Astrocyte (in vitro differentiated cells and primary cell): ENCODE data around the gene CFAP70. TPM values are rescaled to one million over a fixed set of nuclear protein-coding genes. Genes with fewer than 3 reads are reported as not detected.

ENCODE experiments used
- DNase-seq: peaks from one replicate; pipeline ENCODE4 v3.0.0-alpha.2; 2010; ENCODE audit warnings: low read depth
- FAIRE-seq: peaks from 2 replicates; lab custom pipeline; 2011; peaks lifted over from hg19 to GRCh38; lab: Jason Lieb, UNC
- H2AFZ ChIP-seq: 2 replicates; pipeline ENCODE4 v1.6.0; 2012; ENCODE audit warnings: low read depth, low read length, inconsistent platforms
- H3K27ac ChIP-seq: 2 replicates; pipeline ENCODE4 v1.5.1; 2011; ENCODE audit warnings: low read depth, low read length, inconsistent platforms
- H3K27me3 ChIP-seq: 2 replicates; pipeline ENCODE4 v1.6.0; 2011; ENCODE audit warnings: low read length, inconsistent platforms; ENCODE audit not compliant: insufficient read depth
- H3K36me3 ChIP-seq: 2 replicates; pipeline ENCODE4 v1.5.1; 2011; ENCODE audit warnings: low read length, inconsistent platforms; ENCODE audit not compliant: insufficient read depth
- H3K4me1 ChIP-seq: 2 replicates; pipeline ENCODE4 v1.5.1; 2011; ENCODE audit warnings: low read length, inconsistent platforms; ENCODE audit not compliant: insufficient read depth
- H3K4me2 ChIP-seq: 2 replicates; pipeline ENCODE4 v1.6.0; 2012; ENCODE audit warnings: low read length, inconsistent platforms
- H3K4me3 ChIP-seq: 2 replicates; pipeline ENCODE4 v1.5.1; 2011; ENCODE audit warnings: low read depth, mild to moderate bottlenecking, low read length, inconsistent platforms; ENCODE audit not compliant: insufficient read depth
- H3K79me2 ChIP-seq: 2 replicates; pipeline ENCODE4 v1.6.0; 2012; ENCODE audit warnings: mild to moderate bottlenecking, low read length, inconsistent platforms; ENCODE audit not compliant: insufficient read depth
- H3K9ac ChIP-seq: 2 replicates; pipeline ENCODE4 v1.6.0; 2012; ENCODE audit warnings: mild to moderate bottlenecking, low read length, inconsistent platforms
- H3K9me3 ChIP-seq: 2 replicates; pipeline ENCODE4 v1.5.1; 2012; ENCODE audit warnings: low read depth, mild to moderate bottlenecking, low read length, inconsistent platforms; ENCODE audit not compliant: insufficient read depth
- H4K20me1 ChIP-seq: 2 replicates; pipeline ENCODE4 v1.6.0; 2012; ENCODE audit warnings: low read length, inconsistent platforms; ENCODE audit not compliant: insufficient read depth
- H3K27ac Mint-ChIP-seq: one replicate; pipeline ENCODE4 v1.8.0; 2021; ENCODE audit warnings: mild to moderate bottlenecking, mixed read lengths; ENCODE audit not compliant: unreplicated experiment
- H3K27me3 Mint-ChIP-seq: one replicate; pipeline ENCODE4 v1.8.0; 2021; ENCODE audit warnings: low read depth, mixed read lengths; ENCODE audit not compliant: unreplicated experiment
- H3K36me3 Mint-ChIP-seq: one replicate; pipeline ENCODE4 v1.8.0; 2021; ENCODE audit warnings: low read depth, mixed read lengths; ENCODE audit not compliant: unreplicated experiment
- H3K4me1 Mint-ChIP-seq: one replicate; pipeline ENCODE4 v1.8.0; 2021; ENCODE audit warnings: low read depth, mixed read lengths; ENCODE audit not compliant: unreplicated experiment
- H3K4me3 Mint-ChIP-seq: one replicate; pipeline ENCODE4 v1.8.0; 2021; ENCODE audit warnings: mild to moderate bottlenecking, moderate library complexity, mixed read lengths; ENCODE audit not compliant: unreplicated experiment
- H3K9me3 Mint-ChIP-seq: one replicate; pipeline ENCODE4 v1.8.0; 2021; ENCODE audit warnings: mild to moderate bottlenecking, mixed read lengths; ENCODE audit not compliant: unreplicated experiment
- EZH2 ChIP-seq: IDR thresholded peaks from 2 replicates; pipeline ENCODE4 v1.6.1; 2012; ENCODE audit warnings: mild to moderate bottlenecking, low read length, inconsistent platforms; ENCODE audit not compliant: insufficient read depth
- total RNA-seq: library from RNA; stranded (reverse); gene quantifications from 2 replicates; pipeline ENCODE4 v1.2.1, GENCODE V29; 2021
- TF ChIP-seq, protein P1 (sequence below): IDR thresholded peaks from 2 replicates; pipeline ENCODE4 v1.5.1; 2011; ENCODE audit warnings: low read depth, mild to moderate bottlenecking, inconsistent platforms, low read length, moderate library complexity; ENCODE audit not compliant: insufficient read depth

CFAP70 gene
- total RNA-seq, 1 donor from 2014 or later, result 1.3 TPM

DNA sequence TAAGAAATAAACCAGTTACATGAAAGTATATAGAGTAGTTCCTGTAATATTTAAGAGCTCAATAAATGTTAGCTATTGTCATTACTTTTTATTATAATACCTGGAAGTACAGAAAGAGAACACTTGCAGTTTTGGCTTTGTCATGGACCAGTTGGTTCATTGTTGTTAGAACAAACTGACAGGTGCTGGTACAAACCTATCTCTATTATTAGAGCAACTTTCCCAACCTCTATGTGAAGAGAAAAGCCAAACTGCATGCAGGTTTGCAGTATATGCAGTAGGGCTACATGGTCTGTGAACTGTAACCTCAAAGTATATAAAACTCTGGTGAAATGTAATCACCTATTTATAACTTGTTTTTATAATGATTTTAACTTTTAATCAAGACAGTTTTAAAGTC lies 132.0 kb downstream of the CFAP70 start:
- Histone ChIP-seq H3K36me3 (peaks cover 3% of the 10 kb centered on the region), H3K9ac (no peak overlapping the region), H3K27me3 (no peaks in the 10 kb centered on the region), H4K20me1 (no peaks in the 10 kb centered on the region), H3K9me3 (no peaks in the 10 kb centered on the region), H3K27ac (no peak overlapping the region), H3K79me2 (no peaks in the 10 kb centered on the region), H3K4me1 (no peaks in the 10 kb centered on the region), H3K4me2 (no peak overlapping the region), H3K4me3 (no peak overlapping the region), H2AFZ (no peak overlapping the region)
- Mint-ChIP-seq H3K36me3 (peaks cover 6% of the 10 kb centered on the region), H3K27me3 (no peaks in the 10 kb centered on the region), H3K9me3 (no peaks in the 10 kb centered on the region), H3K27ac (no peak overlapping the region), H3K4me1 (peaks cover 6% of the 10 kb centered on the region), H3K4me3 (no peak overlapping the region)
- TF ChIP-seq, protein P1, sequence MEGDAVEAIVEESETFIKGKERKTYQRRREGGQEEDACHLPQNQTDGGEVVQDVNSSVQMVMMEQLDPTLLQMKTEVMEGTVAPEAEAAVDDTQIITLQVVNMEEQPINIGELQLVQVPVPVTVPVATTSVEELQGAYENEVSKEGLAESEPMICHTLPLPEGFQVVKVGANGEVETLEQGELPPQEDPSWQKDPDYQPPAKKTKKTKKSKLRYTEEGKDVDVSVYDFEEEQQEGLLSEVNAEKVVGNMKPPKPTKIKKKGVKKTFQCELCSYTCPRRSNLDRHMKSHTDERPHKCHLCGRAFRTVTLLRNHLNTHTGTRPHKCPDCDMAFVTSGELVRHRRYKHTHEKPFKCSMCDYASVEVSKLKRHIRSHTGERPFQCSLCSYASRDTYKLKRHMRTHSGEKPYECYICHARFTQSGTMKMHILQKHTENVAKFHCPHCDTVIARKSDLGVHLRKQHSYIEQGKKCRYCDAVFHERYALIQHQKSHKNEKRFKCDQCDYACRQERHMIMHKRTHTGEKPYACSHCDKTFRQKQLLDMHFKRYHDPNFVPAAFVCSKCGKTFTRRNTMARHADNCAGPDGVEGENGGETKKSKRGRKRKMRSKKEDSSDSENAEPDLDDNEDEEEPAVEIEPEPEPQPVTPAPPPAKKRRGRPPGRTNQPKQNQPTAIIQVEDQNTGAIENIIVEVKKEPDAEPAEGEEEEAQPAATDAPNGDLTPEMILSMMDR, result no peak
- no peak for TF ChIP-seq EZH2
- DNase-seq (no peak), FAIRE-seq (no peak)

DNA sequence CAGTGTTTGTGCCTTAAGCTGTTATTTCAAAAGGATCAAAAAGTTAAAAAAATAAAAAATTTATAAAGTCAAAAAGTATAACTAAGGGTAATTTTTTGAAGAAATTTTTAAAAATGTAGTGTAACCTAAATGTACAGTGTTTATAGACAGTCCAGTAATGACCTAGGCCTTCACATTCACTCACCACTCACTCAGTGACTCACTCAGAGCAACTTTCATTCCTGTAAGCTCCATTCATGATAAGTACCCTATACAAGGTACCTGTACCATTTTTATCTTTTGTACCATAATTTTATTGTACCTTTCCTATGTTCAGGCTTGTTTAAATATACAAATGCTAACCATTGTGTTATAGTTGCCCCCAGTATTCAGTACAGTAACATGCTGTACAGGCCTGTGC lies 133.1 kb downstream of the CFAP70 start:
- no peak for FAIRE-seq
- no peaks in the 10 kb centered on the region for H4K20me1 ChIP-seq
- H3K4me1 ChIP-seq, result no peaks in the 10 kb centered on the region
- H3K4me2 ChIP-seq, result no peak overlapping the region
- TF ChIP-seq EZH2, result no peak
- TF ChIP-seq, protein P1, result no peak
- H3K9ac ChIP-seq, result no peak overlapping the region
- DNase-seq, result no peak
- H3K36me3 ChIP-seq, result peaks cover 2% of the 10 kb centered on the region
- no peaks in the 10 kb centered on the region for H3K79me2 ChIP-seq
- Mint-ChIP-seq H3K4me1 (peaks cover 6% of the 10 kb centered on the region), H3K36me3 (peaks cover 3% of the 10 kb centered on the region), H3K27me3 (no peaks in the 10 kb centered on the region), H3K27ac (no peak overlapping the region), H3K4me3 (no peak overlapping the region), H3K9me3 (no peaks in the 10 kb centered on the region)
- no peaks in the 10 kb centered on the region for H3K9me3 ChIP-seq
- no peaks in the 10 kb centered on the region for H3K27me3 ChIP-seq
- H2AFZ ChIP-seq, result no peak overlapping the region
- no peak overlapping the region for H3K27ac ChIP-seq
- no peak overlapping the region for H3K4me3 ChIP-seq

DNA sequence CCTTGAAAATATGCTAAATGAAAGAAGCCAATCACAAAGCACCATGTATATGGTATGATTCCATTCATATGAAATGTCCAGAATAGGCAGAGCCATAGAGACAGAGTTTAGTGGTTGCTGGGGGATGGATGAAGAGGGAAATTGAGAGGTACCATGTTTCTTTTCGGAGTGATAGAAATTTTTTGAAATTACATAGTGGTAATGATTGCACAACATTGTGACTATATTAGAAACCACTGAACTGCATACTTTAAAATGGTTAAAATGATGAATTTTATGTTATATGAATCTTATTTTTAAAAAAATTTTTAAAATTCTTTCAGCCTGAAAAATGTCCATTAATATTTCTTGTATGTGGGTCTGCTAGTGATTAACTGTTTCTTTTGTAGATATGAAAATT lies 137.7 kb downstream of the CFAP70 start:
- H3K9ac ChIP-seq, result no peak overlapping the region
- H3K4me3 Mint-ChIP-seq, result no peak overlapping the region
- H3K27ac Mint-ChIP-seq, result no peak overlapping the region
- no peak for FAIRE-seq
- no peak overlapping the region for H2AFZ ChIP-seq
- H3K4me1 ChIP-seq, result no peaks in the 10 kb centered on the region
- no peak overlapping the region for H3K27ac ChIP-seq
- peaks cover 6% of the 10 kb centered on the region for H3K36me3 ChIP-seq
- H3K36me3 Mint-ChIP-seq, result peaks cover 10% of the 10 kb centered on the region
- TF ChIP-seq, protein P1, result no peak
- TF ChIP-seq EZH2, result no peak
- no peaks in the 10 kb centered on the region for H3K9me3 Mint-ChIP-seq
- no peaks in the 10 kb centered on the region for H3K4me1 Mint-ChIP-seq
- H4K20me1 ChIP-seq, result no peaks in the 10 kb centered on the region
- H3K9me3 ChIP-seq, result no peaks in the 10 kb centered on the region
- no peak for DNase-seq
- H3K4me2 ChIP-seq, result no peak overlapping the region
- H3K27me3 Mint-ChIP-seq, result no peaks in the 10 kb centered on the region
- no peak overlapping the region for H3K4me3 ChIP-seq
- H3K27me3 ChIP-seq, result no peaks in the 10 kb centered on the region
- no peaks in the 10 kb centered on the region for H3K79me2 ChIP-seq
